Panc1 (cell line): ENCODE results near the gene SSTR5. TPM values are rescaled to one million over a fixed set of nuclear protein-coding genes. Genes with fewer than 3 reads are reported as not detected.

Experiments used
- ATAC-seq: fragments of 200-7000 bp; cut with Tn5 transposase; 2 replicates; pipeline ENCODE4 v1.9.1; 2020; ENCODE audit warnings: mild to moderate bottlenecking, moderate library complexity
- BruUV-seq: library from RNA; stranded (reverse); fragments of 400-500 nt; replicated peaks from 2 replicates; lab custom pipeline; 2021; lab: Mats Ljungman, UMichigan
- CTCF ChIA-PET: fragments of 300-600 bp; sonication (Branson Sonifier 250); formaldehyde crosslinking; loops from one replicate; lab custom pipeline; 2022; ENCODE audit warnings: antibody characterized with exemption; lab: Charles Lee
- POLR2A ChIA-PET: fragments of 300-600 bp; sonication (Branson Sonifier 250); formaldehyde crosslinking; loops from one replicate; lab custom pipeline; 2022; ENCODE audit warnings: antibody characterized with exemption; lab: Charles Lee
- DNase-seq: peaks from one replicate; pipeline ENCODE4 v3.0.0-alpha.2; 2010; ENCODE audit warnings: low read depth, low spot score
- H3K27ac ChIP-seq: 2 replicates; pipeline ENCODE4 v1.5.1; 2011; ENCODE audit warnings: mild to moderate bottlenecking, low read length, inconsistent platforms
- H3K27me3 ChIP-seq: fragments of 200-500 bp; sonication (Bioruptor generic); 2 replicates; pipeline ENCODE4 v1.6.0; 2014; ENCODE audit warnings: low read length, inconsistent platforms; ENCODE audit not compliant: control insufficient read depth, insufficient read depth
- H3K36me3 ChIP-seq: fragments of 200-500 bp; sonication (Bioruptor generic); 2 replicates; pipeline ENCODE4 v1.5.1; 2014; ENCODE audit warnings: inconsistent platforms, mild to moderate bottlenecking, low read length, moderate library complexity; ENCODE audit not compliant: control insufficient read depth, insufficient read depth
- H3K4me1 ChIP-seq: 2 replicates; pipeline ENCODE4 v1.5.1; 2011; ENCODE audit warnings: inconsistent platforms, mild to moderate bottlenecking, low read length, moderate library complexity; ENCODE audit not compliant: control insufficient read depth, insufficient read depth
- H3K4me3 ChIP-seq, 2 experiments: 2 replicates each; pipeline ENCODE4 v1.5.1; 2011 to 2012; ENCODE audit warnings: low read depth in 2 of 2, low read length in 2 of 2, mild to moderate bottlenecking in 2 of 2, inconsistent platforms in 1 of 2, moderate library complexity in 1 of 2
- H3K9me3 ChIP-seq: fragments of 200-500 bp; sonication (Bioruptor generic); 2 replicates; pipeline ENCODE4 v1.5.1; 2014; ENCODE audit warnings: low read depth, mild to moderate bottlenecking, inconsistent platforms, low read length, moderate library complexity; ENCODE audit not compliant: control insufficient read depth, insufficient read depth
- POLR2AphosphoS5 ChIP-seq: IDR thresholded peaks from 2 replicates; pipeline ENCODE4 v1.6.1; 2012; ENCODE audit warnings: mild to moderate bottlenecking, low read depth, low read length, moderate library complexity
- SIN3A ChIP-seq: IDR thresholded peaks from 2 replicates; pipeline ENCODE4 v1.6.1; 2012; ENCODE audit warnings: low read depth, mild to moderate bottlenecking, low read length, moderate library complexity, borderline replicate concordance; ENCODE audit not compliant: insufficient read depth
- TCF7L2 ChIP-seq: IDR thresholded peaks from 2 replicates; pipeline ENCODE4 v1.6.1; 2011; ENCODE audit warnings: mild to moderate bottlenecking, low read depth, low read length, inconsistent platforms
- in situ Hi-C: cut with HindIII; loops from 2 replicates; pipeline ENCODE4 v1.10.0; 2016; ENCODE audit warnings: low sequenced_read_pairs, low pct_unique_long_range_greater_than_20kb
- intact Hi-C: fragments of 100-400 bp; cut with micrococcal nuclease; formaldehyde crosslinking; loops from one replicate; pipeline ENCODE4 v1.10.0; 2022; ENCODE audit not compliant: unreplicated experiment
- total RNA-seq: library from RNA; stranded (reverse); gene quantifications from one replicate; pipeline ENCODE4 v1.2.1, GENCODE V29; 2021; ENCODE audit not compliant: unreplicated experiment
- TF ChIP-seq, protein P1 (sequence below): fragments of 450-650 bp; IDR thresholded peaks from 2 replicates; pipeline ENCODE4 v1.5.1; 2017; ENCODE audit warnings: mild to moderate bottlenecking
- TF ChIP-seq, protein P2 (sequence below), 2 experiments: IDR thresholded peaks; 2 replicates each; pipeline ENCODE4 v1.6.1; 2011 to 2012; ENCODE audit warnings: low read depth in 2 of 2, control low read depth in 1 of 2, low read length in 1 of 2, mild to moderate bottlenecking in 1 of 2, moderate library complexity in 1 of 2; ENCODE audit not compliant: insufficient read depth in 1 of 2

SSTR5 gene
- total RNA-seq, 1 experiment from 2014 or later = 2.8 TPM

DNA sequence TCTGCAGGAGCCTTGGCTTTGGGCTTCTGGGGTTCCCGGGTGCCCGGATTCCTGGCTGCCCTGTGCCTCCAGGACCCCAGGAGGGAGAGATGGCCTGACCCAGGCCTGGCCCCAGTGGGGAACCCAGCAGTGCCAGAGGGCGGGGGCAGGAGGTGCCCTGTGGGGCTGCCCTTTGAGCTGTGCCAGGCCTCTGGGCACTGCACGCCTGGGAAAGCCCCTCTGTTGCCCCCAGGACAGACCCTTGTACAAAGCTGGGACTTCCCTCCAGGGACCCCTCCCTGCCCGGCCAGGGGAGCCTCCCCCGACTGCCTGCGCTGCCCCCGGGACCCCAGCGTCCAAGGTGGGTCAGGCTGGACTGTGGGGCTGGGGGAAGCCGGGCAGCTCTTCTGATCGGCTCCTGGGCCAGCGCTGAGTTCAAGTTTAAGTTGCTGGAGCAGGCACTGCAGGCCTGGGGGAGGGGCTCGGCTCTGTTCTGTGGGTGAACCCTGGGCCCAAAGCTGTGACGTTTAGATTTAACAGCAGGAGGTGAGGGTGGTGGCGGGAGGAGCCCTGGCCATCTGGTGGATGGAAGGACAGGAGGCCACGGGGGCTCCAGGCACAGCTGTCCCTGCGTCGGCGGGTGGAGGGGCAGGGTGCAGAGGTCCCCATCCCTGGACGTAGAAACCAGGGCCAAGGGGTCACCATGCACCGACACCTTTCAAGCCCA, 51.1 kb downstream of the SSTR5 start:
- in situ Hi-C loops = no loop called here
- POLR2A ChIA-PET = no interaction called here
- H3K9me3 ChIP-seq = no peaks in the 10 kb centered on the region
- no peaks in the 10 kb centered on the region for H3K36me3 ChIP-seq
- TF ChIP-seq, protein P1, sequence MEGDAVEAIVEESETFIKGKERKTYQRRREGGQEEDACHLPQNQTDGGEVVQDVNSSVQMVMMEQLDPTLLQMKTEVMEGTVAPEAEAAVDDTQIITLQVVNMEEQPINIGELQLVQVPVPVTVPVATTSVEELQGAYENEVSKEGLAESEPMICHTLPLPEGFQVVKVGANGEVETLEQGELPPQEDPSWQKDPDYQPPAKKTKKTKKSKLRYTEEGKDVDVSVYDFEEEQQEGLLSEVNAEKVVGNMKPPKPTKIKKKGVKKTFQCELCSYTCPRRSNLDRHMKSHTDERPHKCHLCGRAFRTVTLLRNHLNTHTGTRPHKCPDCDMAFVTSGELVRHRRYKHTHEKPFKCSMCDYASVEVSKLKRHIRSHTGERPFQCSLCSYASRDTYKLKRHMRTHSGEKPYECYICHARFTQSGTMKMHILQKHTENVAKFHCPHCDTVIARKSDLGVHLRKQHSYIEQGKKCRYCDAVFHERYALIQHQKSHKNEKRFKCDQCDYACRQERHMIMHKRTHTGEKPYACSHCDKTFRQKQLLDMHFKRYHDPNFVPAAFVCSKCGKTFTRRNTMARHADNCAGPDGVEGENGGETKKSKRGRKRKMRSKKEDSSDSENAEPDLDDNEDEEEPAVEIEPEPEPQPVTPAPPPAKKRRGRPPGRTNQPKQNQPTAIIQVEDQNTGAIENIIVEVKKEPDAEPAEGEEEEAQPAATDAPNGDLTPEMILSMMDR = no peak
- intact Hi-C loops = no loop called here
- H3K27me3 ChIP-seq = no peaks in the 10 kb centered on the region
- peaks cover 10% of the 10 kb centered on the region for H3K4me1 ChIP-seq
- DNase-seq (no peak), ATAC-seq (no peak)
- no TSS peak for BruUV-seq
- no peak overlapping the region for H3K4me3 ChIP-seq
- CTCF ChIA-PET = interaction anchor here (0.6 kb wide), 1 partner anchor 1302 kb away, joined by 3 read pairs; no protein-coding TSS in a partner anchor
- H3K27ac ChIP-seq = no peak overlapping the region

DNA sequence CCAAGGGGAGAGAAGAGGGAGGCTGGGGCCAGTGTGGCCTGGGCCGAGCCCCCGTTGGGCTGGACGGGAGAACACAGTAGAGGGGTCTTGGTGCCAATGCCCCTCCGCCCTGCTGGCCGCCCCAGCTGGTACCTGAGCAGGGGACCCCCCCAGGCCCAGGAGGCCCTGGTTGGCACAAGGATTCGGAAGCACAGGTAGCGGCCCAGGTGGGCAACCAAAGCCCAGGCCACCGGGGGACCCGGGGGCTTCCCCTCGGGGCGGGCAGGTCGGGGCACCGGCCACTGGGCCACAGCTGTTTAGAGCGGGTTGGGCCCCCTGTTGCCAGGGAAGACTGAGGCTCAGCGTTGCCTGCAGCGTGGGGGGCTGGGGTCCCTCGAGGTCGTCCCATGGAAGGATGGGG, 51.7 kb downstream of the SSTR5 start:
- POLR2A ChIA-PET = no interaction called here
- peaks cover 10% of the 10 kb centered on the region for H3K4me1 ChIP-seq
- no peaks in the 10 kb centered on the region for H3K27me3 ChIP-seq
- CTCF ChIA-PET = interaction anchor here (0.5 to 0.6 kb wide), 2 partner anchors 178 to 1301 kb away, joined by 3 to 6 read pairs; no protein-coding TSS in a partner anchor
- TF ChIP-seq SIN3A = no peak
- TF ChIP-seq, protein P1 = no peak
- TF ChIP-seq TCF7L2 = no peak
- TF ChIP-seq, protein P2, sequence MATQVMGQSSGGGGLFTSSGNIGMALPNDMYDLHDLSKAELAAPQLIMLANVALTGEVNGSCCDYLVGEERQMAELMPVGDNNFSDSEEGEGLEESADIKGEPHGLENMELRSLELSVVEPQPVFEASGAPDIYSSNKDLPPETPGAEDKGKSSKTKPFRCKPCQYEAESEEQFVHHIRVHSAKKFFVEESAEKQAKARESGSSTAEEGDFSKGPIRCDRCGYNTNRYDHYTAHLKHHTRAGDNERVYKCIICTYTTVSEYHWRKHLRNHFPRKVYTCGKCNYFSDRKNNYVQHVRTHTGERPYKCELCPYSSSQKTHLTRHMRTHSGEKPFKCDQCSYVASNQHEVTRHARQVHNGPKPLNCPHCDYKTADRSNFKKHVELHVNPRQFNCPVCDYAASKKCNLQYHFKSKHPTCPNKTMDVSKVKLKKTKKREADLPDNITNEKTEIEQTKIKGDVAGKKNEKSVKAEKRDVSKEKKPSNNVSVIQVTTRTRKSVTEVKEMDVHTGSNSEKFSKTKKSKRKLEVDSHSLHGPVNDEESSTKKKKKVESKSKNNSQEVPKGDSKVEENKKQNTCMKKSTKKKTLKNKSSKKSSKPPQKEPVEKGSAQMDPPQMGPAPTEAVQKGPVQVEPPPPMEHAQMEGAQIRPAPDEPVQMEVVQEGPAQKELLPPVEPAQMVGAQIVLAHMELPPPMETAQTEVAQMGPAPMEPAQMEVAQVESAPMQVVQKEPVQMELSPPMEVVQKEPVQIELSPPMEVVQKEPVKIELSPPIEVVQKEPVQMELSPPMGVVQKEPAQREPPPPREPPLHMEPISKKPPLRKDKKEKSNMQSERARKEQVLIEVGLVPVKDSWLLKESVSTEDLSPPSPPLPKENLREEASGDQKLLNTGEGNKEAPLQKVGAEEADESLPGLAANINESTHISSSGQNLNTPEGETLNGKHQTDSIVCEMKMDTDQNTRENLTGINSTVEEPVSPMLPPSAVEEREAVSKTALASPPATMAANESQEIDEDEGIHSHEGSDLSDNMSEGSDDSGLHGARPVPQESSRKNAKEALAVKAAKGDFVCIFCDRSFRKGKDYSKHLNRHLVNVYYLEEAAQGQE (IDR thresholded peaks at IDR 0.05; ENCODE audit: insufficient read depth in 1 of 2, low read depth in 2 of 2, low read length in 1 of 2) = no peak
- no peak for TF ChIP-seq POLR2AphosphoS5
- in situ Hi-C loops = no loop called here
- H3K9me3 ChIP-seq = no peaks in the 10 kb centered on the region
- H3K36me3 ChIP-seq = no peaks in the 10 kb centered on the region
- no peak overlapping the region for H3K4me3 ChIP-seq
- ATAC-seq (no peak), DNase-seq (no peak)
- no peak overlapping the region for H3K27ac ChIP-seq
- no TSS peak for BruUV-seq
- intact Hi-C loops = no loop called here
